HG03342 (cell line): ENCODE results near the gene RIMS4.

ENCODE experiments used
- ATAC-seq: cut with Tn5 transposase; IDR thresholded peaks from one replicate; pipeline ENCODE4 v1.9.1; 2021; ENCODE audit warnings: mild to moderate bottlenecking, moderate library complexity; ENCODE audit not compliant: unreplicated experiment

Gene RIMS4

DNA sequence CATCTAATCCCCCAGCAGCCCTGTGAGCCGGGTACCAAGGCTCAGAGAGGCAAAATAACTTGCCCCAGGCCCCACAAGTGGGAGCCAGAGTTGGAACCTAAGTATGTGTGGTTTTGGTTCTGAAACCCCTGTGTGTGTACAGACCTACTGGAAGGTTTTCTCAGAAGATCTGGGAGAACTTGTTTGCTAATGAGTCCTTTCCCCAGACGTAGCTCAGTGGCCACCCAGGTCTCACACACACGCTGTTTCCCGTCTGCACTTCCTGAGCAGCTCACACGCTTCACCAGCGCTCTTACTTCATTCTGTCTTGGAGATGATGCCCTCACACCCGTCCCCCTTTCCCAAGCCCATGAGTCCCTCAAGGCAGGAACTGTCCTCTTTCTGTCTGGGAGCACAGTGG, 87.0 kb downstream of the RIMS4 start:
- ATAC-seq, result no peak

DNA sequence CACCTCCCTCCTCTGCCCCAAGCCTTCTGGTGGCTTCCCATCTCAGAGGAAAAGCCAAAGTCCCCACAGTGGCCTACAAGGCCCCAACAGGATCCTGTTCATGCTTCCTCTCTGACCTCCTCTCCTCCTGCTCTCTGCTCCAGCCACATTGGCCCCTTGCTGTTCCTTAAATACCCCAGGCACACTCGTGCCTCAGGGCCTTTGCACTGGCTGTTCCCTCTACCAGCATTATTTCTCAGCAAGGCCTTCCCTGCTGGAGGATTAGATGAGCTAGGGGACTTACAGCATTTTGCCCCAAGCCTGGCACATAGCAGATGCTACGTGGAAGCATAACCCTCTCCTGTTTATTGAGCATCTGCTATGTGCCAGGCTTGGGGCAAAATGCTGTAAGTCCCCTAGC, 87.4 kb downstream of the RIMS4 start:
- ATAC-seq, result no peak

DNA sequence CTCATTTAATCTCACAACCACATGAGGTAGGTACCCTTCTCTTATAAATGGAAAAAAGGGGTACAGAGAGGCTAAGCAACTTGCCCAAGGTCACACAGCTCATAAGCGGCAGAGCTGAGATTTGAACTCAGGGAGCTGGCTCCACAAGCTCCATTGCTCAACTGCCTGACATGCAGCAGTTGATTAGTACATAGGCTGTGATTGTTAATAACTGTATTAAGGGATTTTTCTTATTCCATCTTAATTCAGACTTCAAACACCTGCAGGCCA, 88.6 kb downstream of the RIMS4 start:
- ATAC-seq, result no peak

GRCh38 chr20:44720997-44721784, 89.2 kb downstream of the RIMS4 start:
- ATAC-seq, result no peak

DNA sequence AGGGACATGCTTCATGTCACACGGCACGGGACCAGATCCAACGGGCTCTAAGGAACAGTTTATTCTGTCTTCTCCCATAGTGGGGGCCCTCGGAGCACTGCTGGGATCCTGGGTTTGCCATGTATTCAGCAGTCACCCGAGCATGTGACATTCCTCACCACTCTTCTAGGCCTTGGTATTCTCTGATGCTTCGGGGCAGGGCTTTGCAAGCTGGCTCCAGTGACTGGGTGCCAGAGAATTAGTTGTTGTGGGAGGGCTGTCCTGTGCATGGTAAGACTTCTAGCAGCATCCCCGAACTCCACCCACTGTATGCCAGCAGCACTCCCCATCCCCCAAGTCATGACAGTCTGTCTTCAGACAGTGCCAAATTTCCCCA, 89.7 kb downstream of the RIMS4 start:
- ATAC-seq, result no peak

DNA sequence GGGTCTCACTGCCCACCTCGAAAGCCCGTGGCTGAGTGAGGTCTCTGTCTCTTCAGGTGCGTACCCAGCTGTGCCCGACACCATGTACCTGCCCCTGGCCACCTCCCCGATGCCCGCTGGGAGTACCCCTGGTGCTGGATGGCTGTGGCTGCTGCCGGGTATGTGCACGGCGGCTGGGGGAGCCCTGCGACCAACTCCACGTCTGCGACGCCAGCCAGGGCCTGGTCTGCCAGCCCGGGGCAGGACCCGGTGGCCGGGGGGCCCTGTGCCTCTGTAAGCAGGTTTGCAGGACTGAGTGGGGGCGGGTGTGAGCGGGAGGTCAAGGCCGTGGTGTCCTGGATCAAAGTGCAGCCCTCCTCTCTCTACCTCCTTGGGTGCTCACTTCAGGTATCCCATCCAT, 90.5 kb downstream of the RIMS4 start:
- no peak for ATAC-seq

DNA sequence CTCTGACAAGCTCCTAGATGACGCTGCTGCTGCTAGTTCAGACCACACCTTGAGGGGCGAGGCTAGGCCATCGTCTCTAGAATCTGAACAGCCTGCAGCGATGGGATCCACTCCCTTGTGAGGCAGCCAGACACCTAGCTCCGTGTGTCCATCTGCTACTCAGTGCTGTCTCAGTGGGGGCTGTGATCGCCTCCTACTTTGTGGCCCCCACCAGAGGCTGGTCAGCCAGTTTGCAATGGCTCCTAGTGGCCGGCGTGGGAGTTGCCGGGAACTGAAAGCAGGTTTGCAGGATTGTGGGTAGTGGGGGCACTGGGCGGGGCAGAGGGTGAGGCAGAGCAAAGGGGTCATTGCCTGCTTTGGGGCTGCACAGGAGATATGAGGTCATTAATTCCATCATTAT, 92.4 kb downstream of the RIMS4 start:
- no peak for ATAC-seq

DNA sequence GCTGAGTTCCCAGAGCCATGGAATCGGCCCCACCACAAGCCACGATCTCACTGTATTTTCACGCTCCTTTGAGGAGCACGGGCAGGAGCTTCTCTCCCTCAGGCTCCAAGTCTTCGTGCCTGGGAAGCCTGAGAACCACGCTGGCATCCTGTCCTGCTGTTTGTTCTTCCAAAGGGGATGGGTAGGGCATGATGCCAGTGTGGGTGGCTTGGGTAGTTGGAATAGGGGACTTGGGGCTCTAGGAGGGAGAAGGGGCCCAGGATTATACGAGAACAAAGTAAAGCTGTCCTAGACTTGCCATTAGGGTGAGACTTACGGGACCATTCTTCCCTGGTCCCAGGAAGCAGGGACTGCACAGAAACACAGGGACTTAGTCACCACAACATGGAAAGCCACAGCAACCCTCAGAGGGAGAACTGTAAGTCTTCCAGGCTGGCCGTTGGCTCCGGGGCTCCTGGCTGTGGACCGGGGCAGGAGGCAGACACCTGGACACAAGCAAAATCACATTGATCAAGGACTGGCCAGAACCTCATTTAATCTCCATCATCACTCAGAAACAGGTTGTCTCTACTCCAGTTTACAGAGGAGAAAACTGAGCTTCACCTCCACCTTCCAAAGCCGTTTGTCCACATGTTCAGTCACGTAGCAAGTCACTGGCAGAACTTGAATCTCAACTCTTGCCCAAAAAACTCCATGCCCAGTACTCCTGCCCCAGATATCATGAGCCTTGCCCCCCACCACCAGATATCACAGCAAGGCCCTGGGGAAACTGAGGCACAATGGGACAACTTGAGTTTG, 93.8 kb downstream of the RIMS4 start:
- ATAC-seq, result no peak

- no peak for ATAC-seq
Observed at GRCh38 chr20:44715499-44716308, 94.6 kb downstream of the RIMS4 start.

- no peak for ATAC-seq
Observed at GRCh38 chr20:44714701-44715498, 95.4 kb downstream of the RIMS4 start, which contains the start of gene CCN5. Gene CCN5, plus strand, starts transcription at chr20:44715369. Its CDS starts 22 bp downstream, at chr20:44715391.

DNA sequence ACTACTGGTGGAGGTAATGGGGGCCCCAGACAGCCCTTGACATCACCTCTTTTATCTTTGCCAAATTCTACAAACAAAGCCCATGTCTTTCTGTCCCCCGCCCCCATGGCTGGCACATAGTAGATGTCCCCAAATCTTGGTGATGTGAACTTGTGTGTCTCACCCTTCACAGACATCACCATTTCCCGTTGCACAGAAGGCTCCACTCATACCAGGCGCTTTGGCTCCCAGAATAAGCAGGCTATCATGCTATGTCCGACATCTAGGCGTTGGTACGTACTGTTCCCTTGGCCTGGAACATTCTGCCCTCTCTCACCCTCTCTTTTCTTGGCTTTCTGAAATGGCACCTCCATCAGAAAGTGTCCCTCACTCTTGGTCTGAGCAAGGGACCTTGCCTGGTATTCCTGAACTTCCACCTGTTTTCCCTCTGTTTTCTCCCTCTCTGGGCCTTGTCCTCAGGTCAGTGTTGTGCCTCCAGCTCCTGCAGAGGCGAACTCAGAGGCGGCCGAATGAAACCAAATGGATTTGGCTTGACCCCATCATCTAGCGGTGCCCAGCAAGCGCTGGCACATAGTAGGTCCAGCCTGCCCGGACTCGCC, 96.1 kb downstream of the RIMS4 start:
- ATAC-seq, result no peak

GRCh38 chr20:44711237-44711636, 99.1 kb downstream of the RIMS4 start:
- ATAC-seq, result no peak

DNA sequence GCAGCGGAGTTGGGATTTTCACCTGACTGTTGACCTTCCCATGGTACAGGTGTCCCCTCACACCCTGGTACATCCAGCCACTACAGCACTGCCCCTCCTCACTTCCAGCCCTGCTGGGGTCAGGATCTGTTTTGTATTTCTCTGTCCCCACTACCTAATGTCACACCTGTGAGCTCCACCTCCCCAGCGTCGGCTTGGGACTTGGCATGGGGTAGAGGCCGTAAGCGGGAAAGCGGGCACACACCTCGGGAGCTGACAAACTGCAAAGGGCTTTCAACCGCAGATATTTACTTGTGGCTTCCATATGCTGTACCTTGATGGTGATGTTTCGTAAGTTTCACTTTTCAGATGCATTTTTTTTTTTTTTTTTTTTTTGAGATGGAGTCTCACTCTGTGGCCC, 100.5 kb downstream of the RIMS4 start:
- no peak for ATAC-seq

DNA sequence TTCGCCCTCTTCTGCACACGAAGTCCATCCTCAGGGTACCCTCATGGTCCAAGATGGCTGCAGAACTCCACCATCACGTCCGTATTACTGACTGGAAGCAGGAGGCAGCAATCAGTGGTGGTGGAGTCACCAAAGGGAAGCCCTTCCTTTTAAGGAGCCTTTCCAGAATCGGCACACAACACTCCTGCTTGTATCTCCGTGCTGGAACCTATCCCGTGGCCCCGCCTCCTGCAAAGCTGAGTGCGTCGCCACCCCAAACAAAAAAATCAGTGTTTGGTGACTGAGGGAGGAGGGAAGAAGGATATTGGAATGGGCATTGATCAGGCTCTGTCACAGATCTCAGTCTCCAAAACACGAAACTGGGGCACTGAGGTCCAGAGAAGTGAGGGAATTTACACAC, 101.0 kb downstream of the RIMS4 start:
- ATAC-seq, result no peak

DNA sequence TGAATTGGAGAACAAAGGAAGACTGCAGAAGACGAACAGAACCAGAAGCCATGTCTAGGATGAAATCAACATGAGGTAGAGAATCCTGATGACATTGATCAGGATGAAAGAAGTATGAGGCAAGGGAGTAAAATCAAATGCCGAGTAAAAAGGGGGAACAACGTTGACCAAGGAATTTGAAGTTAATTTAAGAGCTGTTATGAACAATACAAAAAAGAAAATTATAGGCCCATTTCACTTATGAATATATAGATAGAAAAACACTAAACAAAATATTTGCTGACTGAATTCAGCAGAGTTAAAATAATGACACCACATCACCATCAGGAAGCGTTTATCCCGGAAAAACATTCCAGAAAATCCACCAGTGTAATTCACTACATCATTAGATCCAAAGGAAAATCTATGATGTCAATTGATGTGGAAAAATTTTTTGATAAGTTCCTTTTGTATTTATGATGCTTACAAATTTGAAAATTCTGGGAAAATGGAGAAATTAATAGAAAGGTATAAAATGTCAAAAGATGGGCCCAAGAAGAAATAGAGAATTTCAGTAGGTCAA, 103.2 kb downstream of the RIMS4 start:
- ATAC-seq, result no peak

DNA sequence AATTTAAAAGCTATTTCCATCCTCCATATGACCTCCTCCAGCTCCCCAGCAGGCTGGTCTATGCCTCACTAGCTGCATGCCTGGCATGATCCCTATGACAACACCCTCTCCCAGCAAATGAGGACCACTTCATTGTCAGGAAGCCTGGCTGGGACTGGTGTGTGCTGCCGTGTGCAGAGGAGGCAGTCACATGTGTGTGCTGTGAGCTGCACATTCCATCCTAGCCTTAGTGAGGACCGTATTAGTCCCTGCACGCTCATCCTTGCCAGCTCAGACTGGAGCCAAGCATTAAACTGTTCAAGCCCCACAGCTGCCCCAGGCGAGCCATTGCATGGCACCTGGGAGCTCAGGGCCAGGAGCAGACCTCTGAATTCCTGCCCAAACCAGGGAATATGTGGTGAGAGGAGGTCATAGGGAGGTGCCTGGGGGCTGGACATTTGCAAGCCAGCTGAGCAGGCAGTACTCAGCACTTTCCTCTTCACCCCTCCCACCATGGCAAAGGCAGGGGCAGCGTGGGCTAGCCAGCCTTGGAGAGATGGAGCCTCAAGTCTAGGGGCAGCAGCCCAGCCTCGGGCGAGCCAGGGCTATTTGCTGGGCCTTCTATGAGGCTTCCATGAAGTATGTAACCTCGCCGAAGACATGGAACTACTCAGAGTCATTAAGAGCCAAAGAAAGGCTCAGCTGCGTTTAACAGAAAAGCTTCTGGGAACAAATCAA, 103.9 kb downstream of the RIMS4 start:
- ATAC-seq, result no peak

- ATAC-seq, result no peak
Observed at GRCh38 chr20:44705364-44706094, 104.8 kb downstream of the RIMS4 start.

- no peak for ATAC-seq
Observed at GRCh38 chr20:44704551-44704971, 105.8 kb downstream of the RIMS4 start.

DNA sequence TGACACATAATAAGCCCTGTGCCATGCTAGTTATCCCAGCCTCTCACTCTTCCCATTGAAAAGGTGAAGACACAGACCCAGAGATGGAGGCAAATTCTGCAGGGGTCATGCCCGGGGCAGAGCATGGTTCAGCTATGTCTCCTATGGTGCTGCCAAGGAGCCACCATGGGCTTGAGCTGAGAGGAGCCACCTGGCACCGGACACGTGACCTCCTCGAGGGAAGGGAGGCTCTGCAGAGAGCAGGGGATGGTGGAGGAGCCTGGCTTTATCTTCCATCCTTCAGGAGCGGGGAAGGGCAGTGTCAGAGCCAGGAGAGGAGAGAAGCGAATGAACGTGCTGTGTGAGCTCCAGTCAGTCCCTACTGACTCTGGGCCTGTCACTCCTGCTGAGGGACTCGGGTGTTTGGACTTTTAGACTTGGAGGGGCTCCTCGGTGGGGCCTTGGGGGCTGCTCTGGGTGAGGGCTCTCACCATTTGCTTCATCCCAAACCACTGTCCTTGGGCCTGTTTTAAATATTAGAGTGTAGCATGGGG, 106.3 kb downstream of the RIMS4 start:
- ATAC-seq, result no peak
